Left forelimb (tissue), 1 donor: ENCODE data around the gene TOM1L2.

Experiments used
- DNase-seq: peaks from one replicate; pipeline ENCODE4 v3.0.0-alpha.2; 2018; ENCODE audit warnings: low spot score

The TOM1L2 gene

DNA sequence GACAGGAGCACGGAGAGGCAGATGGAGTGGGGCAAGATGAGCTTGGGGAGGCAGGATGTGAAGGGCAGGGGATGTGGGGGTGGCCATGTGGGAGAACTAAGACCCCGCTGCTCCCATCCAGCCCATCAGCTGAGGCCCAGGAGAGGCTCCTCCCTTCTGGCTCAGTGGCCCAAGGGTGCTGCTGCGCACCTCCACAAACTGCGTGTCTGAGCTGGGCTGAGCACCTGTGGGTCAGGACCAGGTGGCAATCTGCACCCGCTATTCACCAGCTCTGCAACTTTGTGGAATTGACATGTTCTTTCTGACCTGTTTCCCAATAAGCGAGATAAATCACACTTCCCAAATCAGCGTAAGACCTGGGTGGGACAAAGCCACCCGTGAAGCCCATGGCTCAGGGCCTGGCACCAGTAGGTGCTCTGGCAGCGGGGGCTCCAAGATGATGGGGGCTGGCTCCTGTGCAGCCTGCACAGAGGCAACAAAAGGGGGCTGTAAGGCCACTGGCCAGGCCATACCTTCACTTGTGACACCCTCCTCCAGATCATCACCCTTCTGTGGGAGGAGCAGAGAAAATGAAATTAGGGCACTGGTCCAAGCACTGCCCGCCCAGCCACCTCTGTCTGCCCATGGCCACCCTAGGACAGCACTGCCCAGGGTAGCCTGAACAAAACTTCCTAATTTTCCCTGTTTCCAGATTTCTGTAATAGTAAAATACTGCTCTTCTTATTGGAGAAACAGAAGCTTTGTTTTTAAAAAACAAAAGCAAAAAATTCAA is 123.7 kb downstream of the TOM1L2 start:
- no peak for DNase-seq

DNA sequence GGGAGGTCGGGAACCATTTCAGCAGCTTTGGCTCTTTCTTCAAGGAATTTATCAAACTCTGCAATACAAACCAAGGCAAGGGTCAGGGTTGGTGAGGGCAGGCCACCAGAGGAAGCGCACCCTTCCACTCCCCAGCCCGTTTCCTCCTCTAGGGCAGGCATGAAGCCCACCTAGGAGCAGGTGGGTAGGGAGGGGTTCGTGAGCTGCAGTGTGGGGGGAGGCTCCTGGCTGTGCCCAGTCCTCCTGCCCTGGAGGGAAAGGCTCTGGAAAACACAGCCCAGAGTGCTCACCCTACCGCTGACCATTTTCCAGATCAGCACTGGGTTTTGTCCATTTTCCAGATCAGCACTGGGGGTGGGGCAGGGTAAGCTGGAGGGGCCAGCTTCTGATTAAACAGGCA is 124.5 kb downstream of the TOM1L2 start:
- no peak for DNase-seq

DNA sequence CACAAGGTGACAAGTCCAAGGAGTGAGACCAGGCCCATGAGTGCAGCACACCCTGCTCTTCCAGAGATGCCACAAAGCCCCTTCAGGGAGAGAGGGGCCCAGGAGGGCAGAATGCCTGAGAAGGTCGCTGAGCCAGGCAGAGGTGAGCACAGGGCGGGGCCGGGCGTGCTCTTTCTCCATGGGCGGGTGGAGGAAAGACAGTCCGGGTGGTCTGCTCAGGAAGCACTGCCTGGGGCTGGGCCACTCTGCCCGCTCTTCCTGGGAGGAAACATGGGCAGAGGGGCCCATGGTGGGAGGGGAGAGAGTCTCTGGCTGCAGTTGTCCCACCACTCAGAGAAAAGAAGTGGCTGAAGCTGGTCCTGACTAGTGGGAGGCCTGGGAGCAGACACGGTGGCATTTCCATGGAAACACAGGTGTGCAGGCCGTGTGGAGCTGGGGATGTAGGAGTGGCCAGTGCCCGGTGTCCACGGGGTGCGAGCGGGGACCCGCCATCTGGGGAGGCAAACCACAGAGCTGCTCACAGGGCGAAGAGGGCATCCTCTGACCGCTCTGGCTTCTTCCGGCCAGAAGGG is 125.0 kb downstream of the TOM1L2 start:
- no peak for DNase-seq

DNA sequence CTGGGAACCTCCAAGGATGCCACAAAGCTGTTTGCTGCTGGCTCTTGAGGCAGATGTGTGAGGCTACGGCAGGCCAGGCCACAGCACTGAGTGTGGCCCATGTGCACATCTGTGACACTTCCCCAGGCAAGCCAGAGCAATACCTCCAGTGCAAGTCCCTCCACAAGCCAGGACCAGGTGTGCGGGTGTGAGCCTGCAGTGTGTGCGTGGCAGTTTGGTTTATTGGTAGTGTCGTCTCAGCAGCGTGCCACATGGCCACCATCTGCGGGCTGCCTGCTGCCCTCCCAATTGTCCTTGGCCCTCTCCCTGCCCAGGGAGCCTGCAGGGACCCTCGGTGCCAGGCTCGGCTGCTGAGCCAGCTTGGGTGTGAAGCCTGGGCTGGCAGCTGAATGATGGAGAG is 125.6 kb downstream of the TOM1L2 start:
- no peak for DNase-seq

DNA sequence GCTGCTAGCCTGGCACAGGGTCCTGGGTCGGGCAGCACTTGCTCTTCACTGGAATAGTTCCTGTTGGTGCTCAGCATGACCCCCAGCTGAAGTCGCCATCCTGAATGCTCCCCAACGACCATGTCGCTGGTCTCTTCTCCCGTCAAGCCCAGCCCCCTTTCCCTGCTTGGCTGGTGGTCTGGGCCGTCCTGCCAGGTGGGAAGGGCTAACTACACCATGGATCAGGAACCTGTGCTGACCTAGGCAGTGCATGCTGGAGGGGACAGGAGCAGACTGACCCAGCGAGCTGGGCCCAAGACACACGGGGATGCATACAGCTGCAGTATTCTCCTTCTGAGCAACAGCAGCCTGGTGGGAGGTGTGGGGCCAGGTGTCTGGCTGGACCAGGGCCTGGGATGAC is 126.2 kb downstream of the TOM1L2 start:
- no peak for DNase-seq

DNA sequence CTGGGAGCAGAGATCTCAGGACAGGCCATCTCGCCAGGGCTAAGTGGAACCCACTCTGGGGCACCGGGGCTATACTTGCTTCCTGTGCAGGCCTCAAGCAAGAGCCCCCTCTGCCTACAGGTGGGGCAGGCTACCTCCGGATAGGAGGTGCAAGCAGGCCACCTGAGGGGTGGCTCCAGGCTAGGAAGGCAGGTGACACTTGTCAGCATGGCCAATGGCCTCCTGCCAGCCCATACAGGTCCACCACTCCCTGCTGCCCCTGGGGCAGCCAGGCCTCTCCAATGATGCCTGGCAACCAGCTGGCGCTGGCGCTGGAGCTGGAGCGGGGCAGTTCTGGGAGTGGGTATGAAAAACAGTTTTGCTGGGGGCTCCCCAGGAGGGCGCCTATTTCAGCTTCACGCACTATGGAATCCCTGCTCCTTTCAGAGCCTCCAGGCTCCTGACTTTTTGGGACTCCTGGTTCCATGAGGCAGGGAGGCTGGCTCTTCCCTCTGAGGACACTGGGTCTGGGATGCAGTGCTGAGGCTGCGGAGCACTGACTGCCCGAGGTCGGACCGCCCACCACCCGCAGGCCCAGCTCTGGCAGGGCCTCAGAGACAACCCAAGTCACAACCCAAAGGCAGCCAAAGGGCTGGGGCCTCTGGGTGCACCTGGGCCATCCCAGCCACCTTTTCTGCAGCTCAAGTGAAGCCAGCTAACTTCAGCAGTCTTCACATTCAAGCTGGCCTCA is 127.0 kb downstream of the TOM1L2 start:
- no peak for DNase-seq

DNA sequence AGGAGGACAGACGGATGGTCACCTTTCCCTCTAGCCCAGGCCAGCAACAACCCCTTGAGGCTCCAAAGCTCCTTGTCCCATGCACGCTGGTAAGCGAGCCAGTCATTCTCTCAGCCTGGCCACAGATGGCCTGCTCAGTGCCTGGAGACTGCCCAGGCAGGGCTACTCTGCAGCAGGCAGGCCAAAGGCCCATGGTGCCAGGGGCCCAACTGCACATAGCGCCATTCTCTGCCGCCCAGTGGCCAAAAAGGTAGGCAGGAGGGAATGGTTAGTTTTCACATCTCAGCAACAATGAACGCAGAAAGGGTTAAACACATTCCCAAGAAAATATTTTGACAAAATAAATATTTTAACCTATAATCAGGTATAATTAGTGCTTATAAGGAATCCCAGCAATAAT is 127.7 kb downstream of the TOM1L2 start:
- DNase-seq, result no peak

DNA sequence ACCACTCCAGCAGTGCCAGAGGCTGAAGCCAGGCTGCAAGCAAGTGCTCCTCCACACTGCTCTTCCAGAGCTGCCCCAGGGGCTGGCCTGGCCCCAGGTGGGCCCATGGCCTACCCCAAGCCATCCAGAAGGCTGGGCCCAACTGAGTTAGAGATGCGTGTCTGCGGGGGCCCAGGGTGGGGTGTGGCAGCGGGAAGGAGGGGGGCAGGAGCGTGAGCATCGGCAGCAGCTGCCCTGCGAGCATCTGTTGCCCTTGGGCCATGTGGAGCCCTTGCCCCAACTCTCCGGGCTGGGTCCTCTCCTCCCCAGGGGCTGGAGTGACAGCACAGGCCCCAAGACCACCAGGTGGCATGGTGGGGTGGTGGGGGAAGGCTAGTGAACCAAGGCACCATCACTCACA is 128.1 kb downstream of the TOM1L2 start:
- DNase-seq, result no peak

DNA sequence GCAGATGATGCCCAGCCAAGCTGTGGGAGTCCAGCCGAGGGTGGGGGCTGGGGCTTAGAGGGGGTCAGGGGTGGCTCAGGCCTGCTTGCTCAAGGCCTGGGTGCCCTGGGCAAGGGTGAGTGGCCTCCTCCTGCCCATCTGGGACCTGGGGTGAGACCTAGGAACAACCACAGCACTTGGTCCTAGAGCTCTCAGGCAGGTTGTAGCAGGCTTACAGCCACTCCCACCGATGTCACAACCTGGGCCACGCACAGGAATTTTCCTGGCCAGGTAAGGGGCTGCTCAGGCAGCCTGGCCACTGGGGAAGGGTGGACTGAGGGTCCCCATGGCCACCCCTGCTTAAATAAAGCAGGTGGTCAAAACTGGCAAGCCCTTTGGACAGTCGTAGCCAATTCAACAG is 129.1 kb downstream of the TOM1L2 start:
- no peak for DNase-seq

DNA sequence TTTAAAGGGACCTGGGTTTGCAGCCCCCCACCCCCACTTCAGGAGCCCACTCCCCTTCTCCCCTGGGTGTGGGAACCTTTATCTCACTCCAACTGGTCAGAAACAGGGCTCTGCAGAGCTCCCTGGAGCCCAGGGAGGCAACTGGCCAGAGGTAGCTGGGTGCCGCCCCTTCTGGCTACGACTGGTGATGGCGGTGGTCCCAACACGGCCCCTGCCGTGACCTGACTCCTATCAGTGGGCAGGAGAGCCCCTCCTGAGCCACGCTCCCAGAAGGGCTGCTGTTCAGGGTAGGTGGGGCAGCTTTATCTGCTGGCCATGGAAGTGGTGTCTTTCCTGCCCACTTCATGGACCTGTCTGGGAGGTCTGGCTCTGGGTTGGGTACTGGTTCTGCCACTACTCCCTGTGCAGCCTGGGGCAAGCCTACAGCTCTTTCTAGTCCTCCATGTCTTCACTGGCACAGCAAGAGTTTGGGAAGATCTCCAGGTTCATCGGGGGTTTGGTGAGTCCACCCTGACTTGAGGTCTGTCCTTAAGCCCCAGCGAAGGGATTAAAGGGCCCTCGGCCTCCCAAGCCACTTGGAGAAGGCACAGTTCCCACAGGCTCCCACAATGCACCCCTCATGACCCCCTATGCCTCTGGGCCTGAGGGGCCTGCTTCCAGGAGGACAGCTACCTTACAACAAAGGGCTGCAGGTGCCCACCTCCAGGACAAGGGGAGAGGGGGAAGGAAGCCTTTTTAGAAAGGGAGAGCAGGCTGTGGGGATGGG is 129.9 kb downstream of the TOM1L2 start:
- DNase-seq, result no peak

DNA sequence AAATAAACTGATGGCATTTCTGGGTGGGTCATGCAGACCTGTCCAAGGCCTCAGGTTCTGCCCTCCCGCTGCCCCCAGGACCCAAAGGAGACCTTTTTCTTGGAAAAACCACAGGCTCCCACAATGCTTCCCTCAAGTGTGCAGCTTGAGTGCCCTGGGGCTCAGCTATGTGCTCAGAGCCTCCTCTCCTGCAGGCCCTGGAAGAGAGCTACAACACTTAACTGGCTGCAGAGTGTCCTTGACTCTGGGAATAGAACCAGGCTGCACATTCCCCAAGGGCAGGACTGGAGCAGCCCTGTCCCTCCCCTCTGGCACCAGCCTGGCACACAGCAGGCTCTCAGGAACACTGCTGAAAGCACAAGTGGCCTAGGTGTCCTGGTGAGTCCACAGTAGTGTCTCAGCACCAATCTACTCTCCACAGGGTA is 130.6 kb downstream of the TOM1L2 start:
- no peak for DNase-seq

DNA sequence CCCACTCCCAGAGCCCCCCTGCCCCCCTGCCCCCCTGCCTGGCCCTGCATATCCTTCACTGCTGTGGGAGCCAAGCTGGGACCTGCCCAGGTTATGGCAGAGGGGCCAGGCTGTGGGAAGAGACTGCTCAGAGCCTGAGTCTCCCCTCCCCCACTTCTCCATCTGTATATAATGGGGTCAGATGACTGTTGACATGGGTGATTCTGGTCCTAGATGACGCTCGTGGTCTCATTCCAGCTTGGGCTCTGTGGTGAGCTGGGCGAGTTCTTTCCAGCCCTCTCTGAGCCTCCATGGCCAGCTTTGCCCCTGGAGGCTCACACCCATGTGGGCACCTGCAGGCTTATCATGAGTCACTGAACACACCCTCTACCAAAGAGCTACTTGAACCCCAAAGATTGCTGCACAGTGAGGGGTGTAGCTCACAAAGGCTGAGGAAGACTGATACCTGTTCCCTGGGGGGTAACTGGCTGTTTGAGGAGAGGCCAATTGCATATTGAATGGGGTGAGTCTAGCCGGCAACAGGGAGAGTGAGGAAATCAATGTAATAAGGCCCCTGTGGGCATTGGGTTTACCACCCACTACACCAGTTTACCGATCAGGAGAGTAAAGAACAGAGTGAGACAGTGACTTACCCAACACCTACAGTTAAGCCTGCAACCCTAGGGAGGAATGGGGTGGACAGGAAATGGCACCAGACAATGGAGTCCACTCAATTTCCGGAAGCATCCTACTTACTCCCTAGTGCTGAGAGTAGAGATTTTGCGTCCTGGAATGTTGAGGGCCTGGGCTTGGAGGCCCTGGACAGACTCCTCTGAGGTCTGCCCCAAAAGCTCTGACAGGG is 131.2 kb downstream of the TOM1L2 start:
- DNase-seq, result no peak

DNA sequence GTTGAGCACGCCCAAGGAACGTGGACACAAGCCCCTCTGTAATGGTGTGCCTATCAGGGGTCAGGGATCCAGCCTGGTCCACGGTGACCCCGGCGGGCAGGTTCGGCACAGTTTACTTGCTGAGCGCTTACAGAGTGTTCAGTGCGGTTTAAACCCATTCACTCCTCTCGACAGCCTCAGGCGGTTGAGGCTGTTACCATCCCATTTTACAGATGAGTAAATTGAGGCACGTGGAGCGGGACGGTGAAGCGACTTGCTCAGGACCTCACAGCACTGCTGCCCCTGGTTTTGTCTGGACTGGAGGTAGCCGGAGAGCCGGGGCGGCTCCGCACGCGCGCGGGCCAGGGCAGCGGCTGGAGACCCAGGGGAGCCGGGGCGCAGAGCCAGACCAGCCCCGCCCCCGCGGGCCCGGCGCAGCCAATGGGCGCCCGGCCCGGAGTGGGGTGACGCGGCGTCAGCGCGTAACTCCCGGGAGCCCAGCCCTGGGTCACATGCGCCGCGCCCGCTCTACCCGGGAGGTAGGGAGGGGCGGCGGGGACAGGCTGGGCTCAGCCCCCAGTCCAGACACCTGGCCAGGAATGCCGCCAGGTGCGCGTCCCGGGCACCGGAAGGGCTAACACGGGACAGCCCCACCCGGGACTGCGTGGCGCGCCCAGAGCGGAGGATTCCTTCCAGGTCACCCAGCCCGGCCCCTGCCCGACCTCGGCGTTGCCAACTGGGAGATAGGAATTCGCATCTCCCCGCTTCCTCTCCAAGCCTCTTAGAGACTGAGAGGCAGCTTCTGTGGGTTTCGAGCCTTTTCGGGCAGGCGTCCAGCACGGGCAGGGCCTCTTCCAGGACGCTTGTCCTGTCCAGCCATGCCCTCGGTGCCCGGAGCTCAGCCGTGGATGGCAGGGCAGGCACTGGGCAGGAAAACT is 132.2 kb downstream of the TOM1L2 start:
- peak; percentile 86 for DNase-seq

DNA sequence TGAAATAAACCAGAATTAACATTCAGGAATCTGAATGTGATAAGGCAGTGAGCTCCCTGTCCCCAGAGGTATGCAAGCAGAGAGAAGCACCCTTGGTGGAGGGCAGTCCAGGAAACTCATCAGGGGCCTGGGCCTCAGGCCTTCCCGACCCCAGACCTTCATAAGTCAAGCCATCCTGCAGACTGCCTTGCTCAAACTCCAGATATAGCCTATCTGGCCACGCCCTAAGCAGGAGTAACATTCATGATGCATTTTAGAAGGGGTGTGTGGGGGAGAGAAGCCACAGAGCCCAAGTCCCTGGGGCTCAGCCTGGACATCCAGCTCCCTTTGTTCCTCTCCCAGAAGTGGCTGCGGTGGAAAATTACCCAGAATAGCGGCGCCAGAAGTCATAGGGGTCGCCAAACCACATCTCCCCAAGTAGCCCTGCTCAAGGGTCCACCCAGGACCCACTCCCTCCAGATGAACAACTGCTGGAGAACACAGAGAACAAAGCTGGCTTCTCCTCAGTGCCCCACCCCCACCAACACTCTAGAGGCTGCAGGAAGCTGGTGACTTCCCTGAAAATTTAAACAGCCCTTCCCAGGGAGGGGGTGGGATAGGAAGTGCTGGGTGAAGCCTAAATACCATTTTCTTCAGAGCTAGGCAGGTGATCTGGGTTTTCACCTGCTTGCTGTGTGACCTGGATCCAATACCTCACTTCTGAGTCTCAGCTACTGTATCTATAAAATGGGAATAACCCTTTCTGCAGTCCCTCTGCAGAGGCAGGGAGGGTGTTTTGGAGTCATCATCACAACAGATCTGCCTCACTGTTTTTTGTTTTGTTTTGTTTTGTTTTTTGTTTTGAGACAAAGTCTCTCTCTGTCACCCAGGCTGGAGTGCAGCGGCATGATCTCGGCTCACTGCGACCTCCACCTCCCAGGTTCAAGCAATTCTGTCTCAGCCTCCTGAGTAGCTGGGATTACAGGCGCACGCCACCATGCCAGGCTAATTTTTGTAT is 133.9 kb downstream of the TOM1L2 start:
- DNase-seq, result no peak

DNA sequence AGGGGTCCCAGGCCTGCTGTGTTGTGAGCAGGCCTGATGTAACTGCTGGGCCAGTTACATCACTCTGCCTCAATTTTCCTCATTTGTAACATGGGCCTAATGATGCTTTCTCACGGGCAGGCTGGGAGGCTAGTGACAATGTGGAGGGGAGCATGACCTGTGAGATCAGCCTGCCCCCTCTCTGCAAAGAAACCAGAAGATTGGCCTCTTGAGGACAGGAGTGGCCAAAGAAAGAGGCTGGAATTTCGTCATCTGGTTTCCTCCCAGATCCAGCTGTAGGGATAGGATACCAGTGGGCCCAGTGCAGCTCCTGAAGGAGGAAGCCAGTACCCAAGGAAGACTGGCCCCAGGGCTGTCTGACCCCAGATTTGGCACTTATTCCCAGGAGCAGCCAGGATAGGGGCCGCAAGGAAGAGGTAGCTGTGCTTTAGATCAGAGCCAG is 134.8 kb downstream of the TOM1L2 start:
- no peak for DNase-seq

DNA sequence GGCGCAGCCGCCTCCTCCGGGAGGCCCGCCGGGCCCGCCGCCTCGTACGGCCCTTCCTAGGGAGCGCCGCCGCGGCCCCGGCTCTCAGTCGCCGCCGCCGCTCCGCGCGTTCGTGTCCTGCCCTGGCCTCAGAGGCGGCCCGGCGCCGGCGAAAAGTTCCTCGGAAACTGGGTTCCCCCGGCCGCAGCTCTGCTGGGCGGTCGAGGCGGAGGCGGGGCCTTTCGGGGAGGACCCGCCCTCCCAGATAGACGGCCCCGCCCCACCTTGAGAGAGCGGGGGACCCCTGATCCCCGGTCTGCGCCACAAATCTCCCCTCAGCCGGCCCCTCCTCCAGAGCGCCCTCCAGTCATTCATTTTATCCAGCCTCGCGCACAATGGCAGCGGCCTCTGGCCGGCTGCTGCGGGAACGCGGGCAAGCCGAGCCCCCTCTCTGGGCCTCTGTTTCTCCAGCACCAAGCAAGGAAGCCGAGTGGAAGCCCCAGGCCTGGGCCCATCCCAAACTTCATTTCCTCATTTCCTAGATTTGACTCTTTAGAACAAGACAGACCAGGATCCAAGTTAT is 135.3 kb downstream of the TOM1L2 start, which contains the start of gene SREBF1:
Gene SREBF1, minus strand, starts transcription at position 169 of the 562 bp plus-strand sequence. CDS start 169 bp downstream, outside the sequence.
- DNase-seq, result no peak

DNA sequence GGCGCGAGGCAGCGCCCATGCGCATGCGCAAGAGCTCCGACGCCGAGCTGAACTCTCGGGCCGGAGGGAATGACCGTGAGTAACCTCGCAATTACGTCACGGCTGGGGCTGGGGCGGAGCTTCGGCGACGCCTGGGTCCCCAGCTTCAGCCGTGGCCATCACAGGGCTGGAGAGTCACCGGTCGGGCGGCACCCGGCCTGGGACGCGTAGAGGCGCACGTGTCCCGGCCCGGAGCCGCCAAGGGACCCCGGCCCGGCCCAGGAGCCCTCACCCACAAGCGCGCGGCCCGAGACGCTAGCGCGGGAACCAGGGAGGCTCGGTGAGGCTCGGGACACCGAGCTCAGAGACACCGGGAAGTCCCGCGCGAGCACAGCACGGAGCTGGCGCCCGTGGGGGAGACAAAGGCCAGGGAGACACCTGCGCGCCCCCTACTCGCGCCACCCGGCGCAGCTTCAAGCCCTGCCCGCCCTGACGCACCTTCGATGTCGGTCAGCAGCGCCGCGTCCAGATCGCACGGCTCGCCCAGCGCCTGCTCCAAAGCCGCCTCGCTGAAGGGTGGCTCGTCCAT is 135.9 kb downstream of the TOM1L2 start:
- peak; percentile 98 for DNase-seq
